ENCODE results near the gene C1orf159. TPM values are rescaled to one million over a fixed set of nuclear protein-coding genes. Genes with fewer than 3 reads are reported as not detected.

Gene C1orf159
- total and polyA plus RNA-seq, 2 experiments from 2014 or later: 9.6 to 21.5 TPM

DNA sequence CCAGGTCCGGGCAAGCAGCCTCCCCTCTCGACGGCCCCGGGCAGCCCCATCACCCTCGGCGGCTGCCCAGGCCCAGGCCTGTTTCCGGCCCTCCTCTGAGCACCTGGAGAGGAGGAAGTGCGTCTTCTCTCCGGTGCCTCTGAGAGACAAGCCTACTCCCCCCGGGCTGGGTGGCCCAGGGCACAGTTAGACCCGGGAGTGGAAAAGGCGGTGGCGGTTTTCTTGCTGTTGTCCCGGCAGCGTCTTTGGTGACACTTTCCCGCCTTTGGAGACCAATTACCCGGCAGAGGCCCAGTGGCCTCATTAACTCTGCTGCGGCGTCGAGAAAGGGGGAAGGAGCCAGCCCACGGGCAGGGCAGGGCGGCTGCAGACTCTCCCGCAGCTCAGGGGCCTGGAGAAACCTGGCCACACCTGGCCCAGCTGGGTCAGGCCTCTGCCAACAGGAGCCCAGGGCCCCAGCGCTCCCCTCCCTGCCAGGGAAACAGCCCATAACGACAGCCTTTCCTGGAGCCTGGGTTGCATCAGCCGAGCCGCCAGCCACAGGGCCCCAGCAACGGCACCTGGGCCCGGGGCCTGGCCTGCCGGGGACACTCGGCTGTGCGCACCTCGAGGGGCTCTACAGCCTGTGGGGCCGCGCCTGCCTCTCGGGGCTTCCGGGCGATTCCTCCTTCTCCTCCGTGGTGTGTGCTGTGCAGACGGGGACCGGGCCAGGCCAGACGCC, 28.4 kb upstream of the C1orf159 start:
- no peak overlapping the region for H3K4me2 ChIP-seq
- H3K4me1 ChIP-seq (ENCODE audit: insufficient read depth): peaks cover 4% of the 10 kb centered on the region; the same call in 1 of the 2 replicates
- Mint-ChIP-seq H3K36me3 (ENCODE audit: low read depth) (no peaks in the 10 kb centered on the region), H3K4me3 (no peak overlapping the region), H3K9me3 (no peaks in the 10 kb centered on the region; the same call in 2 of the 3 replicates), H3K27ac (no peak overlapping the region), H3K4me1 (peaks cover 7% of the 10 kb centered on the region; the same call in 2 of the 3 replicates), H3K27me3 (ENCODE audit: insufficient read depth, low read depth, poor library complexity) (peaks cover 3% of the 10 kb centered on the region)
- peak; percentile 63 for DNase-seq (ENCODE audit: low spot score)
- no peaks in the 10 kb centered on the region for H3K79me2 ChIP-seq (replicated peaks; ENCODE audit: insufficient read depth)
- H3K36me3 ChIP-seq (ENCODE audit: insufficient read depth): no peaks in the 10 kb centered on the region; the same call in 1 of the 2 replicates
- H3K27ac ChIP-seq (ENCODE audit: low read depth): no peak overlapping the region
- H2AFZ ChIP-seq: 0 out of 2 replicates have a peak overlapping the region, but pooled peaks have one; percentile 72
- no peaks in the 10 kb centered on the region for H3K9me2 ChIP-seq (ENCODE audit: insufficient read depth)
- no peaks in the 10 kb centered on the region for H3K27me3 ChIP-seq (ENCODE audit: insufficient read depth)
- TF ChIP-seq POLR2AphosphoS5 (IDR thresholded peaks at IDR 0.05; ENCODE audit: low read depth): no peak
- TF ChIP-seq, protein P1, sequence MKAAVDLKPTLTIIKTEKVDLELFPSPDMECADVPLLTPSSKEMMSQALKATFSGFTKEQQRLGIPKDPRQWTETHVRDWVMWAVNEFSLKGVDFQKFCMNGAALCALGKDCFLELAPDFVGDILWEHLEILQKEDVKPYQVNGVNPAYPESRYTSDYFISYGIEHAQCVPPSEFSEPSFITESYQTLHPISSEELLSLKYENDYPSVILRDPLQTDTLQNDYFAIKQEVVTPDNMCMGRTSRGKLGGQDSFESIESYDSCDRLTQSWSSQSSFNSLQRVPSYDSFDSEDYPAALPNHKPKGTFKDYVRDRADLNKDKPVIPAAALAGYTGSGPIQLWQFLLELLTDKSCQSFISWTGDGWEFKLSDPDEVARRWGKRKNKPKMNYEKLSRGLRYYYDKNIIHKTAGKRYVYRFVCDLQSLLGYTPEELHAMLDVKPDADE (IDR thresholded peaks at IDR 0.05): no peak
- TF ChIP-seq EZH2phosphoT487 (IDR thresholded peaks at IDR 0.05; ENCODE audit: unreplicated experiment): no peak
- TF ChIP-seq STAT1 (IDR thresholded peaks at IDR 0.05; ENCODE audit: unreplicated experiment): no peak
- TF ChIP-seq, protein P2, sequence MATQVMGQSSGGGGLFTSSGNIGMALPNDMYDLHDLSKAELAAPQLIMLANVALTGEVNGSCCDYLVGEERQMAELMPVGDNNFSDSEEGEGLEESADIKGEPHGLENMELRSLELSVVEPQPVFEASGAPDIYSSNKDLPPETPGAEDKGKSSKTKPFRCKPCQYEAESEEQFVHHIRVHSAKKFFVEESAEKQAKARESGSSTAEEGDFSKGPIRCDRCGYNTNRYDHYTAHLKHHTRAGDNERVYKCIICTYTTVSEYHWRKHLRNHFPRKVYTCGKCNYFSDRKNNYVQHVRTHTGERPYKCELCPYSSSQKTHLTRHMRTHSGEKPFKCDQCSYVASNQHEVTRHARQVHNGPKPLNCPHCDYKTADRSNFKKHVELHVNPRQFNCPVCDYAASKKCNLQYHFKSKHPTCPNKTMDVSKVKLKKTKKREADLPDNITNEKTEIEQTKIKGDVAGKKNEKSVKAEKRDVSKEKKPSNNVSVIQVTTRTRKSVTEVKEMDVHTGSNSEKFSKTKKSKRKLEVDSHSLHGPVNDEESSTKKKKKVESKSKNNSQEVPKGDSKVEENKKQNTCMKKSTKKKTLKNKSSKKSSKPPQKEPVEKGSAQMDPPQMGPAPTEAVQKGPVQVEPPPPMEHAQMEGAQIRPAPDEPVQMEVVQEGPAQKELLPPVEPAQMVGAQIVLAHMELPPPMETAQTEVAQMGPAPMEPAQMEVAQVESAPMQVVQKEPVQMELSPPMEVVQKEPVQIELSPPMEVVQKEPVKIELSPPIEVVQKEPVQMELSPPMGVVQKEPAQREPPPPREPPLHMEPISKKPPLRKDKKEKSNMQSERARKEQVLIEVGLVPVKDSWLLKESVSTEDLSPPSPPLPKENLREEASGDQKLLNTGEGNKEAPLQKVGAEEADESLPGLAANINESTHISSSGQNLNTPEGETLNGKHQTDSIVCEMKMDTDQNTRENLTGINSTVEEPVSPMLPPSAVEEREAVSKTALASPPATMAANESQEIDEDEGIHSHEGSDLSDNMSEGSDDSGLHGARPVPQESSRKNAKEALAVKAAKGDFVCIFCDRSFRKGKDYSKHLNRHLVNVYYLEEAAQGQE (IDR thresholded peaks at IDR 0.05; ENCODE audit: unreplicated experiment): no peak
- TF ChIP-seq NANOG (IDR thresholded peaks at IDR 0.05; ENCODE audit: borderline replicate concordance): no peak
- TF ChIP-seq JUNB (IDR thresholded peaks at IDR 0.05; ENCODE audit: unreplicated experiment): no peak
- TF ChIP-seq, protein P3, sequence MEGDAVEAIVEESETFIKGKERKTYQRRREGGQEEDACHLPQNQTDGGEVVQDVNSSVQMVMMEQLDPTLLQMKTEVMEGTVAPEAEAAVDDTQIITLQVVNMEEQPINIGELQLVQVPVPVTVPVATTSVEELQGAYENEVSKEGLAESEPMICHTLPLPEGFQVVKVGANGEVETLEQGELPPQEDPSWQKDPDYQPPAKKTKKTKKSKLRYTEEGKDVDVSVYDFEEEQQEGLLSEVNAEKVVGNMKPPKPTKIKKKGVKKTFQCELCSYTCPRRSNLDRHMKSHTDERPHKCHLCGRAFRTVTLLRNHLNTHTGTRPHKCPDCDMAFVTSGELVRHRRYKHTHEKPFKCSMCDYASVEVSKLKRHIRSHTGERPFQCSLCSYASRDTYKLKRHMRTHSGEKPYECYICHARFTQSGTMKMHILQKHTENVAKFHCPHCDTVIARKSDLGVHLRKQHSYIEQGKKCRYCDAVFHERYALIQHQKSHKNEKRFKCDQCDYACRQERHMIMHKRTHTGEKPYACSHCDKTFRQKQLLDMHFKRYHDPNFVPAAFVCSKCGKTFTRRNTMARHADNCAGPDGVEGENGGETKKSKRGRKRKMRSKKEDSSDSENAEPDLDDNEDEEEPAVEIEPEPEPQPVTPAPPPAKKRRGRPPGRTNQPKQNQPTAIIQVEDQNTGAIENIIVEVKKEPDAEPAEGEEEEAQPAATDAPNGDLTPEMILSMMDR (conservative IDR thresholded peaks at IDR 0.05; ENCODE audit: low read depth in 2 of 2): no peak
- TF ChIP-seq, protein P4, sequence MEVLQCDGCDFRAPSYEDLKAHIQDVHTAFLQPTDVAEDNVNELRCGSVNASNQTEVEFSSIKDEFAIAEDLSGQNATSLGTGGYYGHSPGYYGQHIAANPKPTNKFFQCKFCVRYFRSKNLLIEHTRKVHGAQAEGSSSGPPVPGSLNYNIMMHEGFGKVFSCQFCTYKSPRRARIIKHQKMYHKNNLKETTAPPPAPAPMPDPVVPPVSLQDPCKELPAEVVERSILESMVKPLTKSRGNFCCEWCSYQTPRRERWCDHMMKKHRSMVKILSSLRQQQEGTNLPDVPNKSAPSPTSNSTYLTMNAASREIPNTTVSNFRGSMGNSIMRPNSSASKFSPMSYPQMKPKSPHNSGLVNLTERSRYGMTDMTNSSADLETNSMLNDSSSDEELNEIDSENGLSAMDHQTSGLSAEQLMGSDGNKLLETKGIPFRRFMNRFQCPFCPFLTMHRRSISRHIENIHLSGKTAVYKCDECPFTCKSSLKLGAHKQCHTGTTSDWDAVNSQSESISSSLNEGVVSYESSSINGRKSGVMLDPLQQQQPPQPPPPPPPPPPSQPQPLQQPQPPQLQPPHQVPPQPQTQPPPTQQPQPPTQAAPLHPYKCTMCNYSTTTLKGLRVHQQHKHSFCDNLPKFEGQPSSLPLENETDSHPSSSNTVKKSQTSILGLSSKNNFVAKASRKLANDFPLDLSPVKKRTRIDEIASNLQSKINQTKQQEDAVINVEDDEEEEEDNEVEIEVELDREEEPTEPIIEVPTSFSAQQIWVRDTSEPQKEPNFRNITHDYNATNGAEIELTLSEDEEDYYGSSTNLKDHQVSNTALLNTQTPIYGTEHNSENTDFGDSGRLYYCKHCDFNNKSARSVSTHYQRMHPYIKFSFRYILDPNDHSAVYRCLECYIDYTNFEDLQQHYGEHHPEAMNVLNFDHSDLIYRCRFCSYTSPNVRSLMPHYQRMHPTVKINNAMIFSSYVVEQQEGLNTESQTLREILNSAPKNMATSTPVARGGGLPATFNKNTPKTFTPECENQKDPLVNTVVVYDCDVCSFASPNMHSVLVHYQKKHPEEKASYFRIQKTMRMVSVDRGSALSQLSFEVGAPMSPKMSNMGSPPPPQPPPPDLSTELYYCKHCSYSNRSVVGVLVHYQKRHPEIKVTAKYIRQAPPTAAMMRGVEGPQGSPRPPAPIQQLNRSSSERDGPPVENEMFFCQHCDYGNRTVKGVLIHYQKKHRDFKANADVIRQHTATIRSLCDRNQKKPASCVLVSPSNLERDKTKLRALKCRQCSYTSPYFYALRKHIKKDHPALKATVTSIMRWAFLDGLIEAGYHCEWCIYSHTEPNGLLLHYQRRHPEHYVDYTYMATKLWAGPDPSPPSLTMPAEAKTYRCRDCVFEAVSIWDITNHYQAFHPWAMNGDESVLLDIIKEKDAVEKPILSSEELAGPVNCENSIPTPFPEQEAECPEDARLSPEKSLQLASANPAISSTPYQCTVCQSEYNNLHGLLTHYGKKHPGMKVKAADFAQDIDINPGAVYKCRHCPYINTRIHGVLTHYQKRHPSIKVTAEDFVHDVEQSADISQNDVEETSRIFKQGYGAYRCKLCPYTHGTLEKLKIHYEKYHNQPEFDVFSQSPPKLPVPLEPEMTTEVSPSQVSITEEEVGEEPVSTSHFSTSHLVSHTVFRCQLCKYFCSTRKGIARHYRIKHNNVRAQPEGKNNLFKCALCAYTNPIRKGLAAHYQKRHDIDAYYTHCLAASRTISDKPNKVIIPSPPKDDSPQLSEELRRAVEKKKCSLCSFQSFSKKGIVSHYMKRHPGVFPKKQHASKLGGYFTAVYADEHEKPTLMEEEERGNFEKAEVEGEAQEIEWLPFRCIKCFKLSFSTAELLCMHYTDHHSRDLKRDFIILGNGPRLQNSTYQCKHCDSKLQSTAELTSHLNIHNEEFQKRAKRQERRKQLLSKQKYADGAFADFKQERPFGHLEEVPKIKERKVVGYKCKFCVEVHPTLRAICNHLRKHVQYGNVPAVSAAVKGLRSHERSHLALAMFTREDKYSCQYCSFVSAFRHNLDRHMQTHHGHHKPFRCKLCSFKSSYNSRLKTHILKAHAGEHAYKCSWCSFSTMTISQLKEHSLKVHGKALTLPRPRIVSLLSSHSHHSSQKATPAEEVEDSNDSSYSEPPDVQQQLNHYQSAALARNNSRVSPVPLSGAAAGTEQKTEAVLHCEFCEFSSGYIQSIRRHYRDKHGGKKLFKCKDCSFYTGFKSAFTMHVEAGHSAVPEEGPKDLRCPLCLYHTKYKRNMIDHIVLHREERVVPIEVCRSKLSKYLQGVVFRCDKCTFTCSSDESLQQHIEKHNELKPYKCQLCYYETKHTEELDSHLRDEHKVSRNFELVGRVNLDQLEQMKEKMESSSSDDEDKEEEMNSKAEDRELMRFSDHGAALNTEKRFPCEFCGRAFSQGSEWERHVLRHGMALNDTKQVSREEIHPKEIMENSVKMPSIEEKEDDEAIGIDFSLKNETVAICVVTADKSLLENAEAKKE (CRISPR knock-in tag; IDR thresholded peaks at IDR 0.05): no peak
- no peak for TF ChIP-seq CREB1 (CRISPR knock-in tag; IDR thresholded peaks at IDR 0.05; ENCODE audit: low read depth)
- TF ChIP-seq ZNF114 (CRISPR knock-in tag; IDR thresholded peaks at IDR 0.05): no peak
- no peaks in the 10 kb centered on the region for H4K20me1 ChIP-seq (replicated peaks; ENCODE audit: insufficient read depth)
- H3K4me3 ChIP-seq: no peak overlapping the region
- no peaks in the 10 kb centered on the region for H3F3A ChIP-seq (replicated peaks; ENCODE audit: low read depth)
- ATAC-seq: peak; percentile 68
